Lower leg skin (tissue), 3 donors: ENCODE results near the gene TRUB2.

Source experiments
- CTCF ChIP-seq, 3 donors: fragments of 450-650 bp; IDR thresholded peaks; one replicate each; pipeline ENCODE4 v1.5.1; 2016; ENCODE audit warnings: antibody characterized with exemption in 3 of 3, mild to moderate bottlenecking in 3 of 3, moderate library complexity in 2 of 3
- POLR2A ChIP-seq, 2 donors: fragments of 450-650 bp; IDR thresholded peaks; one replicate each; pipeline ENCODE4 v1.6.1; 2016 to 2017; ENCODE audit warnings: antibody characterized with exemption in 2 of 2, mild to moderate bottlenecking in 1 of 2, moderate library complexity in 1 of 2

- no peak for TF ChIP-seq CTCF (IDR thresholded peaks at IDR 0.05)
- no peak for TF ChIP-seq POLR2A (IDR thresholded peaks at IDR 0.05)
Measured at GRCh38 chr9:128362774-128363173, 40.5 kb upstream of the TRUB2 start.
